Measurements from ENCODE around the gene SEC63.
"Not testable (repeated sequence)": the region's sequence is repeated elsewhere in the genome, so short reads cannot be mapped to it uniquely, and the experiment has no call there.

The SEC63 gene

GRCh38 chr6:107926697-107927544 is 31.1 kb downstream of the SEC63 start:
- DNase-seq: not testable (repeated sequence)

GRCh38 chr6:107917451-107918375 is 40.3 kb downstream of the SEC63 start:
- DNase-seq: no peak

GRCh38 chr6:107916961-107917360 is 41.0 kb downstream of the SEC63 start:
- not testable (repeated sequence) for DNase-seq

GRCh38 chr6:107911692-107912091 is 46.3 kb downstream of the SEC63 start:
- no peak for DNase-seq

GRCh38 chr6:107894809-107895396 is 63.1 kb downstream of the SEC63 start:
- no peak for DNase-seq

- not testable (repeated sequence) for DNase-seq
Observed at GRCh38 chr6:107890431-107890830, 67.6 kb downstream of the SEC63 start.

- not testable (repeated sequence) for DNase-seq
Observed at GRCh38 chr6:107885950-107886349, 72.1 kb downstream of the SEC63 start.

- no peak for DNase-seq
Observed at GRCh38 chr6:107879941-107880340, 78.1 kb downstream of the SEC63 start.

- no peak for DNase-seq
Observed at GRCh38 chr6:107877968-107878367, 80.0 kb downstream of the SEC63 start.

GRCh38 chr6:107871976-107872375 is 86.0 kb downstream of the SEC63 start:
- no peak for DNase-seq

GRCh38 chr6:107871512-107871911 is 86.5 kb downstream of the SEC63 start:
- not testable (repeated sequence) for DNase-seq

GRCh38 chr6:107871016-107871415 is 87.0 kb downstream of the SEC63 start:
- no peak for DNase-seq

GRCh38 chr6:107870381-107870780 is 87.6 kb downstream of the SEC63 start:
- DNase-seq: peak; percentile 19

GRCh38 chr6:107869871-107870270 is 88.1 kb downstream of the SEC63 start:
- no peak for DNase-seq

GRCh38 chr6:107868867-107869611 is 89.0 kb downstream of the SEC63 start:
- no peak for DNase-seq

- DNase-seq: no peak
Observed at GRCh38 chr6:107867302-107867615, 90.7 kb downstream of the SEC63 start.

- DNase-seq: peak; percentile 39
Observed at GRCh38 chr6:107866606-107867301, 91.3 kb downstream of the SEC63 start.

- DNase-seq: no peak
Observed at GRCh38 chr6:107864226-107865127, 93.5 kb downstream of the SEC63 start.

- no peak for DNase-seq
Observed at GRCh38 chr6:107862383-107862782, 95.6 kb downstream of the SEC63 start.

GRCh38 chr6:107860963-107861362 is 97.0 kb downstream of the SEC63 start:
- DNase-seq: not testable (repeated sequence)

GRCh38 chr6:107860144-107860543 is 97.9 kb downstream of the SEC63 start:
- not testable (repeated sequence) for DNase-seq

Data from fibroblast of upper back skin (primary cell).